Measurements from ENCODE around the gene PDE9A.

- TF ChIP-seq EZH2 (IDR thresholded peaks at IDR 0.05; ENCODE audit: insufficient read depth, poor library complexity, severe bottlenecking) (no peak), EZH2phosphoT487 (IDR thresholded peaks at IDR 0.05; ENCODE audit: insufficient read depth, low read depth) (no peak)
Measured at GRCh38 chr21:42626171-42626570, 27.2 kb upstream of the PDE9A start.
